GM08714 (cell line): ENCODE data around the gene CCDC17.

Source experiments
- H3K4me3 ChIP-seq: fragments of 200-500 bp; sonication (Bioruptor generic); 2 replicates; pipeline ENCODE4 v1.5.1; 2014; ENCODE audit warnings: mild to moderate bottlenecking, low read length, inconsistent platforms
- ZNF274 ChIP-seq: IDR thresholded peaks from 2 replicates; pipeline ENCODE4 v1.6.1; 2012; ENCODE audit warnings: mild to moderate bottlenecking, low read depth, low read length

The CCDC17 gene

GRCh38 chr1:45623972-45624371, at the start of gene CCDC17:
TSS of gene CCDC17 (minus strand) at chr1:45624054. CDS start at chr1:45623909, 145 bp downstream.
- TF ChIP-seq ZNF274, result no peak
- H3K4me3 ChIP-seq, result no peak within 1 kb of the TSS

GRCh38 chr1:45669859-45670655, 46.2 kb upstream of the CCDC17 start:
- no peak for TF ChIP-seq ZNF274

DNA sequence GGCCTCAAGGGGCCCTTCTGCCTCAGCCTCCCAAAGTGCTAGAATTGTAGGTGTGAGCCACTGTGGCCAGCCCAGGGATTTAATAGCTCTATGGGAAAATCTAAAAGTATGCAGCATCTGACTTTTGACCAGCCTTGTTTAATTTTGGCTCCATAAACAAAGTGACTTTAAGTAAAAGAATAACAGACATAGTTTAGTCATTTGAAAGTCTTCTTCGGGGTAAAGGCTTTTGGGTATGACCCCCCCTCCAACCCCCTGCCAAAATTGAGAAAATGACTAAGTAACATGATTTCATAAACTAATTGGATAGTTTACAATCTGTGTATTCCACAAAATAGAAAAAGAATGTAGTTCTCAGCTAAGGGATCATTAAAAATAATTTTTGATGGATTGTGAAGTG, 45.5 kb upstream of the CCDC17 start:
- TF ChIP-seq ZNF274, result no peak
- H3K4me3 ChIP-seq, result no peak overlapping the region

More at GRCh38 chr1:45669859-45670655, 46.2 kb upstream of the CCDC17 start:
- no peak overlapping the region for H3K4me3 ChIP-seq

DNA sequence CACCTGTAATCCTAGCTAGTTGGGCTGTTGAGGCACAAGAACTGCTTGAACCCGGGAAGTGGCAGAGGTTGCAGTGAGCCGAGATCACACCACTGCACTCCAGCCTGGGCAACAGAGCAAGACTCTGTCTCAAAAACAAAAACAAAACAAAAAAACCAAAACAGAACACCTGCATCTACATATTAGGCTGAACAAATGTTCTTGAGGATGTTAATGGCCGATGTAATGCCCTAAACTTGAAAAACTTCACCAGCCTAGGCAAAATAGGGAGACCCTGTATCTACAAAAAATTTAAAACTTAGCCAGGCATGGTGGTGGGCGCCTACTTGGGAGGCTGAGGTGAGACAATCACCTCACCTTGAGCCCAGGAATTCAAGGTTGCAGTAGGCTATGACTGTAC, 44.7 kb upstream of the CCDC17 start:
- no peak for TF ChIP-seq ZNF274
- no peak overlapping the region for H3K4me3 ChIP-seq

DNA sequence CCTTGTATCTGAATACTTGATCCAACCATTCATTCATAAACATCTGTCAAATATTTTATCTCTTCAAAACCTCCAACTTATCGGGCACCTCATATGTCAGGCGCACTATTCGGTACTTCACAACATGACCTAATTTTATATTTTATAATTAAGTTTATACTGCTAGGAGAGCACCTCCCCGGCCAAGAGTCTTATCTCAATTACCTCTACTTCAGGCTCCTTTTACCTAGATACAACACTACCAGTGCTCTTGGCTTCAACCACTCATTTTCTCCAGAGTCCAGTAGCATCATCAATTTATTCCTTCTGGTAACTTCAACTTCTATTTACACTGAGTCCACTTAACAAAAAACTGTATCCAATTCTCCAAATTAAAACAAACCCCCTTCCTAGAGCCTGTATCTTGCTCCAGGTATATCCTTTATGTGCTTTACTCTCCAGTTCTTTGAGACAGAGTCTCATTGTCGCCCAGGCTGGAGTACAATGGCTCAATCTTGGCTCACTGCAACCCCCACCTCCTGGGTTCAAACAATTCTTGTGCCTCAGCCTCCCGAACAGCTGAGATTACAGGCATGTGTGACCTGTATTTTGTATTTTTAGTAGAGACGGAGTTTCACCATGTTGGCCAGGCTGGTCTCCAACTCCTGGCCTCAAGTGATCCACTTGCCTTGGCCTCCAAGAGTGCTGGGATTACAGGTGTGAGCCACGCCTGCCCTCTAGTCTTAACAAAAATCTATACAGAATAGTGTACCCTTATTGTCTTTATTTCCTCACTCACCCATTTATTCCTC, 43.7 kb upstream of the CCDC17 start:
- TF ChIP-seq ZNF274, result no peak
- no peak overlapping the region for H3K4me3 ChIP-seq

- no peak overlapping the region for H3K4me3 ChIP-seq
- no peak for TF ChIP-seq ZNF274
Observed at GRCh38 chr1:45666836-45667235, 43.0 kb upstream of the CCDC17 start.

- TF ChIP-seq ZNF274, result no peak
Observed at GRCh38 chr1:45660336-45660735, 36.5 kb upstream of the CCDC17 start.

DNA sequence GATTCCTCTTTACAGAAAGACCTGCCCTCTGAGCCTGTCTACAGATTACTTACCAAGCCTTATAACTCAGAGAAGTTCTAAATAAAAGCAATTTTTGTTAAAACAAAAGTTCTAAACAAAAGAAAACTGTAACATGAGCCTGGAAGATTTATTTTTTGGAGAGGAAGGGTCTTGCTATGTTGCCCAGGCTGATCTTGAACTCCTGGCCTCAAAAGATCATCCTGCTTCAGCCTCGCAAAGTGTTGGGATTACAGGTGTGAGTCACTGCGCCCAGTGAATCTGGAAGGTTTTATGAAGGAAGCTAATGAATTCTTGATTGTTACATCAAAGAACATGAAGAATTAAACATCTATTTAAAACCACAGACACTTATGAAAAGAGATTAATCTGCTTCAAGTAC, 35.4 kb upstream of the CCDC17 start:
- no peak for TF ChIP-seq ZNF274
- no peak overlapping the region for H3K4me3 ChIP-seq

More at GRCh38 chr1:45660336-45660735, 36.5 kb upstream of the CCDC17 start:
- H3K4me3 ChIP-seq, result no peak overlapping the region

GRCh38 chr1:45658171-45658570, 34.3 kb upstream of the CCDC17 start:
- no peak overlapping the region for H3K4me3 ChIP-seq
- no peak for TF ChIP-seq ZNF274

- H3K4me3 ChIP-seq, result no peak overlapping the region
- no peak for TF ChIP-seq ZNF274
Observed at GRCh38 chr1:45656573-45657226, 32.8 kb upstream of the CCDC17 start.

DNA sequence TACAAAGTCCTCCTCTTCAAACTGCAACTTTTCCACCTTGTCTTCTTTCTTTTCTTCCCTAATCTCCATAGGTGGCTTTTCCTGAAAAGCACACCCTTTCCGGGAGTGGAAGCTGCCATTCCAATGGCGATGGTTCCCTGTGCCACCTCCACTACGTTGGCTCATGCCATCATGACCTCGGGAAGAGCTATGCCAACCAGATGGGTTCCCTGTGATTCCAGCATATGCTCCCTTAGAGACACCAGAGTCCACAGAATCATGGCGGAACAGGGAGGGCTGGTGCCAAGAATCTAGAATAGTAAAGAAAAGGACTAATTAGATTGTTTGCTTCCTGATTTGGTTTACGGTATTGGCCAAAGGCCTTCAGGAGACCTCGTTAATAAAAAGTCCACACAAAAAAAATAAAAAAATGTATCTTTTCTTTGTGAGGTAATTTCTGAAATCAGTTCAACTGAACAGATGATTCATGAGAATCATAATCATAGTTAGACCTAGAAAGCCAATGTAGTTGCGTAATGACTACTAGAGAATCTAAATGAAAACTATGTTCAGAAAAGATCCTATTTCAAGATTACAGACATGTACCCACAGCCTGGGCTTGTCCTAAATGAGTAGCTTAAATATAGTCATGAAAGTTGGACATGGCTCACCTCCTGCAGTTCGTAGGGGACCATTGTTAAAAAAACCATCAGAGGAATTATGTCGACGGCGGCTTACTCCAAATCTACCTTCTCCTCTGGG, 30.9 kb upstream of the CCDC17 start:
- H3K4me3 ChIP-seq, result no peak overlapping the region
- no peak for TF ChIP-seq ZNF274

- no peak overlapping the region for H3K4me3 ChIP-seq
- no peak for TF ChIP-seq ZNF274
Observed at GRCh38 chr1:45647248-45648021, 23.6 kb upstream of the CCDC17 start.

DNA sequence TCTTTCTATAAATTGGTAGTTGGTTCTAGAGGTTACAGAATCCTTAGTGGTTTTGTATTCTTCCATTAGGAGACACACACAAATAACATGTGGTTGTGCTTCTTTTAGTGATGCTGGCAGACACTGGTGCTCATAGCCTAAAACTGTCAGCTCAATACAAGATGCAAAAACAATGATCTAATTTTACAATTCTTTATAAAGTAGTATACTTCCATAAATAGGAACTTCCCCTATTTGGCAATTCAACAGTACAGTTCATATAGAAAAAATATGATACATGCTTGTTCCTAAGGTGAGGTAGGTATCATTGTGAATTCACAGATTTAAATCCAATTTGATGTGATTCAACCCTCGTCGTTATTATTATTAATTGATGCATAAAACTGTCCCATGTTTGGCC, 20.8 kb upstream of the CCDC17 start:
- no peak for TF ChIP-seq ZNF274

More for the DNA sequence above, 20.8 kb upstream of the CCDC17 start:
- H3K4me3 ChIP-seq, result no peak overlapping the region
